Caco-2 (cell line): Measurements from ENCODE around the gene BTNL8. TPM values are rescaled to one million over a fixed set of nuclear protein-coding genes. Genes with fewer than 3 reads are reported as not detected.

Experiments
- BruUV-seq: library from RNA; stranded (reverse); fragments of 400-500 nt; replicated peaks from 2 replicates; lab custom pipeline; 2021; lab: Mats Ljungman, UMichigan
- CTCF ChIA-PET: fragments of 300-600 bp; sonication (Branson Sonifier 250); formaldehyde crosslinking; loops from one replicate; lab custom pipeline; 2022; ENCODE audit warnings: antibody characterized with exemption; lab: Charles Lee
- POLR2A ChIA-PET: fragments of 300-600 bp; sonication (Branson Sonifier 250); formaldehyde crosslinking; loops from one replicate; lab custom pipeline; 2022; ENCODE audit warnings: antibody characterized with exemption; lab: Charles Lee
- DNase-seq, 2 experiments: peaks; one replicate each; pipeline versions ENCODE4 v3.0.0 to v3.0.0-alpha.2; 2020 to 2022
- H3K27me3 ChIP-seq: replicated peaks from 2 replicates; pipeline ENCODE4 v1.6.0; 2011; ENCODE audit warnings: low read length; ENCODE audit not compliant: control insufficient read depth, insufficient read depth
- H3K36me3 ChIP-seq: 2 replicates; pipeline ENCODE4 v1.5.1; 2011; ENCODE audit warnings: low read length; ENCODE audit not compliant: control insufficient read depth, insufficient read depth
- H3K4me1 ChIP-seq: fragments of 250-450 bp; sonication (Bioruptor Pico); 2 replicates; pipeline ENCODE4 v1.5.1; 2020; ENCODE audit warnings: mild to moderate bottlenecking
- H3K4me3 ChIP-seq: 2 replicates; pipeline ENCODE4 v1.5.1; 2011; ENCODE audit warnings: low read depth, mild to moderate bottlenecking, control low read depth, low read length
- H3K9me3 ChIP-seq: fragments of 250-450 bp; sonication (Bioruptor Pico); 2 replicates; pipeline ENCODE4 v1.5.1; 2020; ENCODE audit warnings: mild to moderate bottlenecking, moderate library complexity
- H3K27ac Mint-ChIP-seq: one replicate; pipeline ENCODE4 v1.8.0; 2022; ENCODE audit warnings: mixed read lengths; ENCODE audit not compliant: unreplicated experiment
- H3K27me3 Mint-ChIP-seq: one replicate; pipeline ENCODE4 v1.8.0; 2022; ENCODE audit warnings: mixed read lengths; ENCODE audit not compliant: insufficient read depth, unreplicated experiment
- H3K36me3 Mint-ChIP-seq: one replicate; pipeline ENCODE4 v1.8.0; 2022; ENCODE audit warnings: mild to moderate bottlenecking, mixed read lengths; ENCODE audit not compliant: insufficient read depth, unreplicated experiment
- H3K4me1 Mint-ChIP-seq: one replicate; pipeline ENCODE4 v1.8.0; 2022; ENCODE audit warnings: low read depth, mixed read lengths; ENCODE audit not compliant: unreplicated experiment
- H3K4me3 Mint-ChIP-seq: one replicate; pipeline ENCODE4 v1.8.0; 2022; ENCODE audit warnings: mild to moderate bottlenecking, moderate library complexity, mixed read lengths; ENCODE audit not compliant: unreplicated experiment
- H3K9me3 Mint-ChIP-seq: one replicate; pipeline ENCODE4 v1.8.0; 2022; ENCODE audit warnings: mixed read lengths; ENCODE audit not compliant: unreplicated experiment
- CTCF ChIP-seq, 2 experiments: fragments of 200-600 bp in 1 of 2; IDR thresholded peaks; 1 replicate in 1 of 2; 2 replicates in 1 of 2; pipeline versions ENCODE4 v1.5.1 to v1.8.0; 2011 to 2022; ENCODE audit warnings: antibody characterized with exemption in 1 of 2, control low read depth in 1 of 2, inconsistent platforms in 1 of 2, low read depth in 1 of 2, low read length in 1 of 2, mild to moderate bottlenecking in 1 of 2, moderate library complexity in 1 of 2; ENCODE audit not compliant: insufficient read depth in 1 of 2, severe bottlenecking in 1 of 2, unreplicated experiment in 1 of 2
- intact Hi-C: fragments of 100-400 bp; cut with micrococcal nuclease; formaldehyde crosslinking; loops from one replicate; pipeline ENCODE4 v1.10.0; 2022; ENCODE audit not compliant: unreplicated experiment
- total RNA-seq: library from RNA; stranded (reverse); gene quantifications from 2 replicates; pipeline ENCODE4 v1.2.3, GENCODE V29; 2022

BTNL8 gene
- total RNA-seq, 1 experiment from 2014 or later, result 6.0 TPM

DNA sequence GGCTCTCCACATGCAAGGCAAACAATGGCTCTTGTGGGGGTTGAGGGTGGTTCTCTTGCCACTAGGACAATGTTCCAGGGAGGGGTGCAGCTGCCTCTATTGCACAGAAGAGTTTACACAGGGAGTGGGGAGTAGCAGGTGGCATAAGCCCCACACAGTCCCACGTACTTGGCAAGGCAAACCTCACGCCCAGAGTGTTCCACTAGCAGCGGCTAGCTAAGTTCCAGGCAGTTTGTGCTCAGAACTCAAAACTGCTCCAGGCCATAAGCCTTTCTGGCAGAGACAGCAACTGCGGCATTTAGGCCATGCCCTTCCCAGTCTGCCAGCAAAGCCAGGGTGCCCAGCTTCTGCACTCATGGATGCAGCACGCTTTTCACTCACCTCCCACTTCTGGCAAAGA is 60.7 kb downstream of the BTNL8 start:
- Histone ChIP-seq H3K27me3 (no peaks in the 10 kb centered on the region), H3K36me3 (no peaks in the 10 kb centered on the region), H3K4me3 (no peak overlapping the region), H3K4me1 (no peaks in the 10 kb centered on the region), H3K9me3 (no peaks in the 10 kb centered on the region)
- ChIA-PET POLR2A (interaction anchor here (0.5 kb wide), 1 partner anchor 138 kb away, joined by 3 read pairs; no protein-coding TSS in a partner anchor), CTCF (no interaction called here)
- intact Hi-C loops, result no loop called here
- no peak for TF ChIP-seq CTCF (IDR thresholded peaks at IDR 0.05; ENCODE audit: insufficient read depth in 1 of 2, low read depth in 1 of 2, low read length in 1 of 2, severe bottlenecking in 1 of 2, unreplicated experiment in 1 of 2)
- peaks cover 5% of the 10 kb centered on the region for H3K4me1 Mint-ChIP-seq
- no peak overlapping the region for H3K4me3 Mint-ChIP-seq
- H3K9me3 Mint-ChIP-seq, result peaks cover 11% of the 10 kb centered on the region
- no TSS peak for BruUV-seq
- no peak for DNase-seq
- H3K27ac Mint-ChIP-seq, result no peak overlapping the region
- no peaks in the 10 kb centered on the region for H3K36me3 Mint-ChIP-seq
- no peaks in the 10 kb centered on the region for H3K27me3 Mint-ChIP-seq

GRCh38 chr5:180960209-180960608 is 61.2 kb downstream of the BTNL8 start:
- intact Hi-C loops, result no loop called here
- Histone ChIP-seq H3K4me3 (no peak overlapping the region), H3K27me3 (no peaks in the 10 kb centered on the region), H3K9me3 (no peaks in the 10 kb centered on the region), H3K36me3 (no peaks in the 10 kb centered on the region), H3K4me1 (no peaks in the 10 kb centered on the region)
- no peak for DNase-seq
- BruUV-seq, result no TSS peak
- Mint-ChIP-seq H3K27ac (no peak overlapping the region), H3K9me3 (peaks cover 11% of the 10 kb centered on the region), H3K4me3 (no peak overlapping the region), H3K27me3 (no peaks in the 10 kb centered on the region), H3K4me1 (peaks cover 5% of the 10 kb centered on the region), H3K36me3 (no peaks in the 10 kb centered on the region)
- POLR2A ChIA-PET, result no interaction called here
- CTCF ChIA-PET, result no interaction called here
- no peak for TF ChIP-seq CTCF (IDR thresholded peaks at IDR 0.05; ENCODE audit: insufficient read depth in 1 of 2, low read depth in 1 of 2, low read length in 1 of 2, severe bottlenecking in 1 of 2, unreplicated experiment in 1 of 2)

- H3K4me3 ChIP-seq, result no peak overlapping the region
- no peak for TF ChIP-seq CTCF (IDR thresholded peaks at IDR 0.05; ENCODE audit: insufficient read depth in 1 of 2, low read depth in 1 of 2, low read length in 1 of 2, severe bottlenecking in 1 of 2, unreplicated experiment in 1 of 2)
- H3K36me3 ChIP-seq, result no peaks in the 10 kb centered on the region
- BruUV-seq, result no TSS peak
- peaks cover 29% of the 10 kb centered on the region for H3K9me3 ChIP-seq
- H3K36me3 Mint-ChIP-seq, result no peaks in the 10 kb centered on the region
- H3K27me3 Mint-ChIP-seq, result no peaks in the 10 kb centered on the region
- peaks cover 45% of the 10 kb centered on the region for H3K9me3 Mint-ChIP-seq
- DNase-seq, result no peak
- H3K27ac Mint-ChIP-seq, result no peak overlapping the region
- no peak overlapping the region for H3K4me3 Mint-ChIP-seq
- POLR2A ChIA-PET, result no interaction called here
- CTCF ChIA-PET, result no interaction called here
- H3K4me1 Mint-ChIP-seq, result peaks cover 14% of the 10 kb centered on the region
- intact Hi-C loops, result no loop called here
- H3K4me1 ChIP-seq, result peaks cover 12% of the 10 kb centered on the region
- no peaks in the 10 kb centered on the region for H3K27me3 ChIP-seq
Observed at GRCh38 chr5:180969406-180969805, 70.4 kb downstream of the BTNL8 start.
